Right lobe of liver (tissue), 4 donors: ENCODE measurements around the gene WTIP.
"Not testable (repeated sequence)": the region's sequence is repeated elsewhere in the genome, so short reads cannot be mapped to it uniquely, and the experiment has no call there.

Experiments used
- CTCF ChIP-seq, 4 donors: fragments of 200-600 bp in 3 of 4; fragments of 450-650 bp in 1 of 4; IDR thresholded peaks; one replicate each; pipeline versions ENCODE4 v1.5.1 to v1.8.0; 2016 to 2022; ENCODE audit warnings: antibody characterized with exemption in 4 of 4, mild to moderate bottlenecking in 2 of 4
- POLR2A ChIP-seq: fragments of 450-650 bp; IDR thresholded peaks from one replicate; pipeline ENCODE4 v1.6.1; 2017; ENCODE audit warnings: antibody characterized with exemption, mild to moderate bottlenecking
- donor health status: DM: no; HTN: no; CAD: no.
- donor health status: DM: no; HTN: no; CAD: no.
- donor health status: DM: no; HTN: yes; CAD: no.

- TF ChIP-seq CTCF (IDR thresholded peaks at IDR 0.05); POLR2A: not testable (repeated sequence)
Measured at GRCh38 chr19:34510904-34511303, 29.3 kb downstream of the WTIP start.
